Coronary artery (tissue), 2 donors: ENCODE measurements around the gene WDPCP.
"Not testable (repeated sequence)": the region's sequence is repeated elsewhere in the genome, so short reads cannot be mapped to it uniquely, and the experiment has no call there.

Experiments
- DNase-seq: peaks from one replicate; pipeline ENCODE4 v3.0.0-alpha.2; 2017; ENCODE audit warnings: low spot score
- H3K27ac ChIP-seq, 2 donors: fragments of 200-600 bp; sonication (generic); one replicate each; pipeline ENCODE4 v1.5.1; 2016 to 2019
- H3K4me3 ChIP-seq: fragments of 200-600 bp; sonication (generic); 2 replicates; pipeline ENCODE4 v1.5.1; 2016; ENCODE audit warnings: mild to moderate bottlenecking, moderate library complexity
- TF ChIP-seq, protein P1 (sequence below): fragments of 200-600 bp; sonication (generic); IDR thresholded peaks from one replicate; pipeline ENCODE4 v1.5.1; 2019; ENCODE audit warnings: antibody characterized with exemption

The WDPCP gene

DNA sequence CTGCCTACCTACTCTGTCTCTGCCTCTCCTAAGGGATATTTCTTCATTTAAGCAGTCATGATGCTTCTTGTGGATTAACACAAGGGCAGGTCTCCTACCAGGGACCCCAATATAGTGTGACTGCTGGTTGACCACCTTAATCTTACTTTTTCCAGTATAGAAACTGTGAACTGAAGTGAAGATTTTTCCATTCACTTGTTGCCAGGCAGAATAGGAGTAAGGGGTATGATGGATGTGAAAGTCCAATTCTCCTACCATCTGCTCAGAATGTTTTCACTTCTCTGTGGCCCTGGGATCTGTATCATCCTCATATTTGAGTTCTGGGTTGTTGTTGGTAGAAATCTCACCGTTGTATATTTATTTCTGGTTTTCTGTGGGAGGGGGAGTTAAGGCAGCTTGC lies 247.8 kb downstream of the WDPCP start:
- TF ChIP-seq, protein P1, sequence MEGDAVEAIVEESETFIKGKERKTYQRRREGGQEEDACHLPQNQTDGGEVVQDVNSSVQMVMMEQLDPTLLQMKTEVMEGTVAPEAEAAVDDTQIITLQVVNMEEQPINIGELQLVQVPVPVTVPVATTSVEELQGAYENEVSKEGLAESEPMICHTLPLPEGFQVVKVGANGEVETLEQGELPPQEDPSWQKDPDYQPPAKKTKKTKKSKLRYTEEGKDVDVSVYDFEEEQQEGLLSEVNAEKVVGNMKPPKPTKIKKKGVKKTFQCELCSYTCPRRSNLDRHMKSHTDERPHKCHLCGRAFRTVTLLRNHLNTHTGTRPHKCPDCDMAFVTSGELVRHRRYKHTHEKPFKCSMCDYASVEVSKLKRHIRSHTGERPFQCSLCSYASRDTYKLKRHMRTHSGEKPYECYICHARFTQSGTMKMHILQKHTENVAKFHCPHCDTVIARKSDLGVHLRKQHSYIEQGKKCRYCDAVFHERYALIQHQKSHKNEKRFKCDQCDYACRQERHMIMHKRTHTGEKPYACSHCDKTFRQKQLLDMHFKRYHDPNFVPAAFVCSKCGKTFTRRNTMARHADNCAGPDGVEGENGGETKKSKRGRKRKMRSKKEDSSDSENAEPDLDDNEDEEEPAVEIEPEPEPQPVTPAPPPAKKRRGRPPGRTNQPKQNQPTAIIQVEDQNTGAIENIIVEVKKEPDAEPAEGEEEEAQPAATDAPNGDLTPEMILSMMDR, result no peak
- H3K4me3 ChIP-seq, result no peak overlapping the region
- no peak overlapping the region for H3K27ac ChIP-seq
- DNase-seq, result no peak

DNA sequence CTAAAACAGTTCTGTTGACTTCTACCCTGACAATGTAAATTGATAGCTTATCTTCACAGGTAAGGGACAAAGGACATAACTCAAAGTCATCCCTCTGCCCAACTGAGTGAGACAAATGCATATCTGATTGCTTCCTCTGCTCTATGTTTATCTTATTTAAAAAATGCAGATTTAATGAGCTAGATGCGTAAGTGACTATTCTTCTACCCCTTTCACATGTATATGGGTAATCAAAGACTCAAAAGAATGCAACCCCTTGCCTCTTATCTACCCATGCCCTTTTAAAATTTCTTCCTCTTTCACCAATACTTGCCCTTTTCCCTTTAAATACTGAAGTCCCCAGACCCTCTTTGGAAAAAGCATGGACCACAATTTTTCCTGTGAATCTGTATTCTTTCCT lies 253.4 kb downstream of the WDPCP start:
- Histone ChIP-seq H3K27ac (no peak overlapping the region), H3K4me3 (no peak overlapping the region)
- TF ChIP-seq, protein P1, result no peak
- DNase-seq, result no peak

DNA sequence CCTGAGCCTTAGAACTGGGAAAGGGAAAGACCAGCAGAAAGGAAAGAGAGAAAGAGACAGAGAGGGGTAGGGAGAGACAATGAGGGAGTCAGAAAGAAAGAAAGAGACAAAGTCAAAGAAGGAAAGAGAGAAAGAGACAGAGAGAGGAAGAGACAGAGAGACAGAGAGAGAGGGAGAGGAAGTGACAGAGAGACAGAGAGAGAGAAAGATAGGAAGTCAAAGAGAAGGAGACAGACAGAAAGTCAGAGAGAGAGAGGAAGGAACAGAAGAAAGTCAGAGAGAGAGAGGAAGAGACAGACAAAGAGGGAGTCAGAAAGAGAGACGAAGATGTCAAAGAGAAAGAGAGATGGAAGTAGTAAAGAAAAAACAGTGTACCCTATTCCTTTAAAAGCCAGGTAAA lies 261.8 kb downstream of the WDPCP start:
- Histone ChIP-seq H3K27ac (no peak overlapping the region), H3K4me3 (no peak overlapping the region)
- TF ChIP-seq, protein P1, result no peak
- no peak for DNase-seq

DNA sequence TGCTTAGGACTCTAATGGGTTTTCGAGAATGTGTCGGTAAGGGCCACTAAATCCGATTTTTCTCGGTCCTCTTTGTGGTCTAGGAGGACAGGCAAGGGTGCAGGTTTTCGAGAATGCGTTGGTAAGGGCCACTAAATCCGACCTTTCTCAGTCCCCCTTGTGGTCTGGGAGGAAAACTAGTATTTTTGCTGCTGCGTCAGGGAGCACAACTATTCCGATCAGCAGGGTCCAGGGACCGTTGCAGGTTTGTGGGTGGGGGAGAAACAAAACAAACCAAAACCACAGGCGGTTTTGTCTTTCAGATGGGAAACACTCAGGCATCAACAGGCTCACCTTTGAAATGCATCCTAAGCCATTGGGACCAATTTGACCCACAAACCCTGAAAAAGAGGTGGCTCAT lies 264.6 kb downstream of the WDPCP start:
- not testable (repeated sequence) for H3K27ac ChIP-seq, H3K4me3 ChIP-seq, DNase-seq

DNA sequence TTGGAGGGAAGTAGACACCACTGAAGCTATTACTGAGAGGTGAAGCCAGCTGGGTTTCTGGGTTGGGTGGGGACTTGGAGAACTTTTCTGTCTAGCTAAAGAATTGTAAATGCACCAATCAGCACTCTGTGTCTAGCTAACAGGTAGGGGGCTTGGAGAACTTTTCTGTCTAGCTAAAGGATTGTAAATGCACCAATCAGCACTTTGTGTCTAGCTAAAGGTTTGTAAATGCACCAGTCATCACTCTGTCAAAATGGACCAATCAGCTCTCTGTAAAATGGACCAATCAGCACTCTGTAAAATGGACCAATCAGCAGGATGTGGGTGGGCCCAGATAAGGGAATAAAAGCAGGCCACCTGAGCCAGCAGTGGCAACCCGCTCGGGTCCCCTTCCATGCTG lies 266.3 kb downstream of the WDPCP start:
- DNase-seq, H3K27ac ChIP-seq, H3K4me3 ChIP-seq: not testable (repeated sequence)

DNA sequence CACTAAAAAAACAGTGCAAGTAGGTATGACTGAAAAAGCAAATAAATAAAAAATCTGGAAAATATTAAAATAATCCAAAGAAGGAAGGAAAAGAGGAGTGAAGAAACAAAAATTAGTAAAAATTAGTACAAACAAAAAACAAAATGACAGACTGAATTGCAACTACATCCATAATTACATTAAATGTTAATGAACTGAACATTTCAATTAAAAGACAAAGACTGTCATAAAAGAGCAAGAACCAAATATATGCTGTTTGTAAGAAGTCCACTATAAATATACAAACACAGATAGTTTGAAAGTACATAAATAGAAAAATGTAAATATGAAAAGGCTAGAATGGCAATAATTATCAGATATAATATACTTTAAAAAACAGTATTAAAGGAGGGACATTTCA lies 267.6 kb downstream of the WDPCP start:
- TF ChIP-seq, protein P1, result no peak
- Histone ChIP-seq H3K4me3 (no peak overlapping the region), H3K27ac (no peak overlapping the region)
- DNase-seq, result no peak

DNA sequence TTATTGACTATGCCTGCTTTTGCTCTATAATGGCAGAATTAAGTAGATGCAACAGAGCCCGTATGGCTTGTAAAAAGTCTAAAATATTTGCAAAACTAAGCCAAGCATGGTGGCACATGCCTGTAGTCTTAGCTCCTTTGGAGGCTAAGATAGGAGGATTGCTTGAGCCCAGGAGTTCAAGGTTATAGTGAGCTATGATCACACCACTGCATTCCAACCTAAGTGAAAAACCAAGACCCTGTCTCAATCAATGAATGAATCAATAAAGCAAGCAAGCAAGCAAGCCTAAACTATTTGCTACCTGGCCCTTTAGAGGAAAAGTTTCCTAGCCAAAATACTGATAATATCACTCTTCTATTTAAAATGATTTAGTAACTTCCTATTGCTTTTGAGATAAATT lies 277.7 kb downstream of the WDPCP start:
- no peak for DNase-seq
- H3K4me3 ChIP-seq, result no peak overlapping the region
- H3K27ac ChIP-seq, result no peak overlapping the region
- TF ChIP-seq, protein P1, result no peak

DNA sequence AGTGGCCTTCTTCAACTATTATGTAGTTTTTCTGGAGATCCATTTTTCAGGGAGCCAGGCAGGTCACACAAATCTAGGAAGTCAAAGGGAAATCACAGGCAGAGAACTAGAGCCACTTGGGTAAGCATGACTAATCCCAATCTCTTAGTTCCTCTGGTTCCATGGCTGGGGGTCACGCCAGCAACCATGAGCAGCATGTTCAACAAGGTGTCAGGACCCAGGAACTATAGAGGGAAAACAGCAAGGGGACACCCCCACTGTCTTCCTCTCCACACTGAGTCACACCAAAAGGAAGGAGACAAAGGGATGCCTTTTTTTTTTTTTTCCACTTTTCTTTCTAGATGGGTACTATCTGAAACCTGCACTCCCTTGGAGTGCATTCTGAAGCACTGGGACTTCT lies 286.8 kb downstream of the WDPCP start:
- no peak overlapping the region for H3K27ac ChIP-seq
- H3K4me3 ChIP-seq, result no peak overlapping the region
- TF ChIP-seq, protein P1, result no peak
- no peak for DNase-seq
